H1 (cell line): ENCODE data around the gene C2CD3. TPM values are rescaled to one million over a fixed set of nuclear protein-coding genes. Genes with fewer than 3 reads are reported as not detected.

Experiments
- CTCF ChIA-PET: fragments of 300-600 bp; sonication (Branson Sonifier 250); formaldehyde crosslinking; loops from one replicate; lab custom pipeline; 2021; ENCODE audit not compliant: partially characterized antibody; lab: Charles Lee
- POLR2A ChIA-PET: fragments of 300-600 bp; sonication (Branson Sonifier 250); formaldehyde crosslinking; loops from one replicate; lab custom pipeline; 2021; ENCODE audit warnings: inconsistent platforms; ENCODE audit not compliant: partially characterized antibody; lab: Charles Lee
- DNase-seq, 2 experiments: peaks; one replicate each; pipeline versions ENCODE4 v3.0.0 to v3.0.0-alpha.2; 2010 to 2022; ENCODE audit warnings: low spot score in 2 of 2, low read depth in 1 of 2, mixed read lengths in 1 of 2
- FAIRE-seq: peaks from 2 replicates; lab custom pipeline; 2011; peaks lifted over from hg19 to GRCh38; lab: Jason Lieb, UNC
- H2AFZ ChIP-seq: 2 replicates; pipeline ENCODE4 v1.8.1; 2012; ENCODE audit warnings: low read length, inconsistent platforms
- H2AK5ac ChIP-seq: 2 replicates; pipeline ENCODE4 v1.6.1; 2013; ENCODE audit warnings: low read depth, low read length
- H2BK120ac ChIP-seq: replicated peaks from 2 replicates; pipeline ENCODE3; 2013; ENCODE audit warnings: low read depth, low read length, inconsistent platforms
- H2BK12ac ChIP-seq: 2 replicates; pipeline ENCODE4 v1.6.1; 2013; ENCODE audit warnings: low read depth, low read length
- H2BK15ac ChIP-seq: 2 replicates; pipeline ENCODE4 v1.6.1; 2013; ENCODE audit warnings: low read length
- H2BK20ac ChIP-seq: 2 replicates; pipeline ENCODE4 v1.6.1; 2013; ENCODE audit warnings: low read length
- H2BK5ac ChIP-seq: 2 replicates; pipeline ENCODE4 v1.6.1; 2013; ENCODE audit warnings: low read depth, low read length
- H3K14ac ChIP-seq: 2 replicates; pipeline ENCODE4 v1.6.1; 2013; ENCODE audit warnings: inconsistent platforms; ENCODE audit not compliant: insufficient read length
- H3K18ac ChIP-seq: 2 replicates; pipeline ENCODE4 v1.6.1; 2013; ENCODE audit warnings: low read length; ENCODE audit errors: extremely low read depth
- H3K23ac ChIP-seq: 2 replicates; pipeline ENCODE4 v1.6.1; 2013; ENCODE audit warnings: inconsistent platforms; ENCODE audit not compliant: insufficient read length
- H3K23me2 ChIP-seq: 2 replicates; pipeline ENCODE4 v1.6.1; 2013; ENCODE audit warnings: low read depth, low read length
- H3K27ac ChIP-seq: 2 replicates; pipeline ENCODE4 v1.6.1; 2011; ENCODE audit warnings: low read depth, low read length, inconsistent platforms
- H3K27me3 ChIP-seq, 4 experiments: replicated peaks in 1 of 4; 1 replicate in 1 of 4; 2 replicates in 3 of 4; pipeline versions ENCODE4 v1.6.1 to v1.8.1; 2011 to 2013; ENCODE audit warnings: low read length in 3 of 4, mild to moderate bottlenecking in 3 of 4, inconsistent platforms in 2 of 4, mixed read lengths in 2 of 4, moderate library complexity in 1 of 4; ENCODE audit not compliant: control insufficient read depth in 3 of 4, insufficient read depth in 3 of 4; ENCODE audit errors: extremely low read depth in 1 of 4
- H3K36me3 ChIP-seq, 4 experiments: 2 replicates each; pipeline versions ENCODE4 v1.6.1 to v1.8.1; 2011 to 2013; ENCODE audit warnings: mild to moderate bottlenecking in 4 of 4, low read length in 3 of 4, moderate library complexity in 2 of 4, control low read depth in 1 of 4, inconsistent platforms in 1 of 4; ENCODE audit not compliant: insufficient read depth in 4 of 4, control insufficient read depth in 2 of 4
- H3K4ac ChIP-seq: replicated peaks from 2 replicates; pipeline ENCODE3; 2013; ENCODE audit warnings: low read length, low read depth, mixed read lengths, inconsistent platforms; ENCODE audit not compliant: insufficient read length
- H3K4me1 ChIP-seq, 4 experiments: replicated peaks in 1 of 4; 1 replicate in 1 of 4; 2 replicates in 3 of 4; pipeline versions ENCODE4 v1.6.1 to v1.8.1; 2011 to 2013; ENCODE audit warnings: low read length in 3 of 4, inconsistent platforms in 2 of 4, mixed read lengths in 1 of 4; ENCODE audit not compliant: insufficient read depth in 4 of 4, control insufficient read depth in 3 of 4
- H3K4me2 ChIP-seq, 2 experiments: 2 replicates each; pipeline versions ENCODE4 v1.6.1 to v1.8.1; 2011 to 2013; ENCODE audit warnings: low read depth in 2 of 2, low read length in 2 of 2, control low read depth in 1 of 2, inconsistent platforms in 1 of 2, mild to moderate bottlenecking in 1 of 2; ENCODE audit not compliant: insufficient read depth in 1 of 2
- H3K4me3 ChIP-seq, 4 experiments: fragments of 200-600, 300-600 bp in 1 of 4; sonication (generic), shearing (Covaris generic), sonication (Bioruptor Twin) in 1 of 4; 2 replicates each; pipeline versions ENCODE4 v1.5.1 to v1.8.1; 2011 to 2016; ENCODE audit warnings: low read length in 4 of 4, low read depth in 3 of 4, control low read depth in 2 of 4, inconsistent platforms in 2 of 4, mild to moderate bottlenecking in 2 of 4, mixed read lengths in 1 of 4, moderate library complexity in 1 of 4; ENCODE audit not compliant: insufficient read depth in 2 of 4; ENCODE audit errors: extremely low read depth in 1 of 4
- H3K56ac ChIP-seq: replicated peaks from 2 replicates; pipeline ENCODE3; 2013; ENCODE audit warnings: low read depth, mild to moderate bottlenecking, mixed read lengths, low read length, inconsistent platforms; ENCODE audit not compliant: insufficient read length
- H3K79me1 ChIP-seq: 2 replicates; pipeline ENCODE4 v1.6.1; 2013; ENCODE audit warnings: low read depth, low read length, control low read depth
- H3K79me2 ChIP-seq, 2 experiments: 2 replicates each; pipeline versions ENCODE4 v1.6.1 to v1.8.1; 2012 to 2013; ENCODE audit warnings: low read length in 2 of 2, mild to moderate bottlenecking in 2 of 2, inconsistent platforms in 1 of 2; ENCODE audit not compliant: insufficient read depth in 2 of 2, control insufficient read depth in 1 of 2
- H3K9ac ChIP-seq, 4 experiments: replicated peaks in 1 of 4; 1 replicate in 1 of 4; 2 replicates in 3 of 4; pipeline versions ENCODE4 v1.6.1 to v1.8.1; 2011 to 2013; ENCODE audit warnings: low read depth in 3 of 4, low read length in 3 of 4, control low read depth in 2 of 4, mild to moderate bottlenecking in 2 of 4, moderate library complexity in 2 of 4, inconsistent platforms in 1 of 4; ENCODE audit errors: extremely low read depth in 1 of 4
- H3K9me3 ChIP-seq, 2 experiments: 2 replicates each; pipeline versions ENCODE4 v1.6.1 to v1.8.1; 2012 to 2013; ENCODE audit warnings: mild to moderate bottlenecking in 2 of 2, moderate library complexity in 2 of 2, control low read depth in 1 of 2, inconsistent platforms in 1 of 2, low read depth in 1 of 2, low read length in 1 of 2, mixed read lengths in 1 of 2; ENCODE audit not compliant: insufficient read depth in 2 of 2
- H4K20me1 ChIP-seq, 2 experiments: replicated peaks in 1 of 2; 2 replicates each; pipeline versions ENCODE3 to v1.8.1; 2011 to 2013; ENCODE audit warnings: inconsistent platforms in 2 of 2, low read length in 2 of 2, mild to moderate bottlenecking in 1 of 2; ENCODE audit not compliant: insufficient read depth in 2 of 2, control insufficient read depth in 1 of 2
- H4K5ac ChIP-seq: 2 replicates; pipeline ENCODE4 v1.6.1; 2013; ENCODE audit warnings: low read length, low read depth, mixed read lengths, inconsistent platforms; ENCODE audit not compliant: insufficient read length
- H4K8ac ChIP-seq: 2 replicates; pipeline ENCODE4 v1.8.0; 2013; ENCODE audit warnings: mild to moderate bottlenecking, moderate library complexity, low read length, inconsistent platforms; ENCODE audit not compliant: insufficient read depth; ENCODE audit errors: extremely low read depth
- H4K91ac ChIP-seq: replicated peaks from 2 replicates; pipeline ENCODE3; 2013; ENCODE audit warnings: low read length, mixed read lengths, inconsistent platforms; ENCODE audit not compliant: insufficient read length
- ASH2L ChIP-seq: fragments of 200-600, 300-600 bp; sonication (generic); IDR thresholded peaks from one replicate; pipeline ENCODE4 v1.7.1; 2017; ENCODE audit warnings: low read length
- CHD2 ChIP-seq: IDR thresholded peaks from 2 replicates; pipeline ENCODE4 v1.6.1; 2012; ENCODE audit warnings: low read length, improper control_type of control experiment
- E2F6 ChIP-seq: IDR thresholded peaks from 2 replicates; pipeline ENCODE4 v1.6.1; 2012; ENCODE audit warnings: inconsistent platforms
- HDAC2 ChIP-seq, 2 experiments: fragments of 300-600 bp in 1 of 2; sonication (generic) in 1 of 2; IDR thresholded peaks; 2 replicates each; pipeline ENCODE4 v1.6.1; 2011 to 2012; ENCODE audit warnings: low read depth in 2 of 2, low read length in 2 of 2, mild to moderate bottlenecking in 2 of 2, moderate library complexity in 2 of 2, borderline replicate concordance in 1 of 2, inconsistent platforms in 1 of 2
- RFX5 ChIP-seq: IDR thresholded peaks from 2 replicates; pipeline ENCODE4 v1.6.1; 2011; ENCODE audit warnings: low read depth, low read length, improper control_type of control experiment, borderline replicate concordance
- SIX5 ChIP-seq: IDR thresholded peaks from 2 replicates; pipeline ENCODE4 v1.6.1; 2011; ENCODE audit warnings: mild to moderate bottlenecking, low read depth, low read length
- SP4 ChIP-seq: IDR thresholded peaks from 2 replicates; pipeline ENCODE4 v1.6.1; 2012; ENCODE audit warnings: low read length, inconsistent platforms
- TAF7 ChIP-seq: optimal IDR thresholded peaks from 2 replicates; pipeline ENCODE3; 2011; ENCODE audit warnings: low read depth, mild to moderate bottlenecking, inconsistent platforms, low read length, moderate library complexity, borderline replicate concordance
- WGBS, 2 experiments: shearing (Covaris generic) in 1 of 2; methylation state at CpG; one replicate each; pipeline versions ENCODE4 v1.1.6 to v1.1.7; 2013 to 2015; ENCODE audit warnings: low lambda C conversion rate in 2 of 2, mixed read lengths in 2 of 2, inconsistent platforms in 1 of 2, low coverage in 1 of 2, missing lambda C conversion rate in 1 of 2; ENCODE audit not compliant: insufficient replicate concordance in 2 of 2, insufficient coverage in 1 of 2, insufficient read length in 1 of 2; ENCODE audit errors: extremely low coverage in 1 of 2, missing lambda C conversion rate in 1 of 2; 5-methylcytosine and 5-hydroxymethylcytosine counted together
- polyA plus RNA-seq, 7 experiments: library from polyadenylated mRNA; depleted of rRNA in 3 of 7; stranded (reverse) in 5 of 7; unstranded in 2 of 7; fragments of >200 nt in 5 of 7; fragments of 200-250 nt in 2 of 7; gene quantifications; 1 replicate in 5 of 7; 2 replicates in 1 of 7; 4 replicates in 1 of 7; pipeline versions ENCODE4 v1.2.1 to v1.2.3, GENCODE V29; 2011 to 2013; ENCODE audit warnings: missing spikeins in 2 of 7, mixed read lengths in 2 of 7
- total RNA-seq: library from RNA; stranded (reverse); fragmentation: NEBNext Ultra II Directional; extraction: Animal tissue kit (Norgen Biotek cat#: 25700); gene quantifications from 2 replicates; pipeline ENCODE4 v1.2.1, GENCODE V29; 2021

C2CD3 gene
- total and polyA plus RNA-seq, 2 of the 8 experiments (the other 6 are each of a cell fraction or from before 2014, with no cell fraction given) = 11.0 to 29.1 TPM

- Histone ChIP-seq H3K79me1 (no peaks in the 10 kb centered on the region; the same call in 1 of the 2 replicates), H3K27me3 (no peaks in the 10 kb centered on the region), H3K36me3 (no peaks in the 10 kb centered on the region), H3K4me2 (no peak overlapping the region), H4K91ac (no peak overlapping the region), H4K8ac (no peak overlapping the region), H2BK15ac (no peak overlapping the region), H3K56ac (no peak overlapping the region), H3K14ac (no peak overlapping the region), H3K4ac (no peak overlapping the region), H3K9ac (no peak overlapping the region), H3K9me3 (no peaks in the 10 kb centered on the region), H2BK20ac (no peak overlapping the region), H4K5ac (no peak overlapping the region), H3K4me3 (no peak overlapping the region), H4K20me1 (peaks cover 0 to 2% of the 10 kb centered on the region in 2 experiments), H2AFZ (no peak overlapping the region), H3K23me2 (peaks cover 6% of the 10 kb centered on the region; the same call in 1 of the 2 replicates), H3K79me2 (peaks cover 0 to 66% of the 10 kb centered on the region in 2 experiments; a peak in 3 of 4 replicates), H3K4me1 (peaks cover 2 to 7% (median 3%) of the 10 kb centered on the region in 4 experiments; a peak in 3 of 7 replicates), H2BK120ac (no peak overlapping the region), H3K27ac (no peak overlapping the region), H3K18ac (no peak overlapping the region), H2BK12ac (no peak overlapping the region), H2BK5ac (no peak overlapping the region), H2AK5ac (no peak overlapping the region), H3K23ac (no peak overlapping the region)
- WGBS, 2 experiments = 89% methylated on average over 1 of the region's 1 CpG; no CpG with 5 or more reads in 1 of the 2 experiments
- POLR2A ChIA-PET = interaction anchor here (0.7 kb wide), 1 partner anchor 36 kb away, joined by 3 read pairs; no protein-coding TSS in a partner anchor
- TF ChIP-seq SP4 (no peak), RFX5 (no peak), CHD2 (no peak), ASH2L (no peak), E2F6 (no peak), HDAC2 (IDR thresholded peaks at IDR 0.05; ENCODE audit: borderline replicate concordance in 1 of 2, low read depth in 2 of 2, low read length in 2 of 2) (no peak), TAF7 (no peak), SIX5 (no peak)
- no peak for FAIRE-seq
- CTCF ChIA-PET = interaction anchor here (0.6 to 1.0 kb wide), 4 partner anchors 10 to 439 kb away, joined by 3 read pairs; no protein-coding TSS in a partner anchor
- DNase-seq = no peak
These were observed 5.1 kb upstream of the C2CD3 start for GRCh38 chr11:74175920-74176319.
